ENCODE data around the gene PPP6R2.

The PPP6R2 gene

DNA sequence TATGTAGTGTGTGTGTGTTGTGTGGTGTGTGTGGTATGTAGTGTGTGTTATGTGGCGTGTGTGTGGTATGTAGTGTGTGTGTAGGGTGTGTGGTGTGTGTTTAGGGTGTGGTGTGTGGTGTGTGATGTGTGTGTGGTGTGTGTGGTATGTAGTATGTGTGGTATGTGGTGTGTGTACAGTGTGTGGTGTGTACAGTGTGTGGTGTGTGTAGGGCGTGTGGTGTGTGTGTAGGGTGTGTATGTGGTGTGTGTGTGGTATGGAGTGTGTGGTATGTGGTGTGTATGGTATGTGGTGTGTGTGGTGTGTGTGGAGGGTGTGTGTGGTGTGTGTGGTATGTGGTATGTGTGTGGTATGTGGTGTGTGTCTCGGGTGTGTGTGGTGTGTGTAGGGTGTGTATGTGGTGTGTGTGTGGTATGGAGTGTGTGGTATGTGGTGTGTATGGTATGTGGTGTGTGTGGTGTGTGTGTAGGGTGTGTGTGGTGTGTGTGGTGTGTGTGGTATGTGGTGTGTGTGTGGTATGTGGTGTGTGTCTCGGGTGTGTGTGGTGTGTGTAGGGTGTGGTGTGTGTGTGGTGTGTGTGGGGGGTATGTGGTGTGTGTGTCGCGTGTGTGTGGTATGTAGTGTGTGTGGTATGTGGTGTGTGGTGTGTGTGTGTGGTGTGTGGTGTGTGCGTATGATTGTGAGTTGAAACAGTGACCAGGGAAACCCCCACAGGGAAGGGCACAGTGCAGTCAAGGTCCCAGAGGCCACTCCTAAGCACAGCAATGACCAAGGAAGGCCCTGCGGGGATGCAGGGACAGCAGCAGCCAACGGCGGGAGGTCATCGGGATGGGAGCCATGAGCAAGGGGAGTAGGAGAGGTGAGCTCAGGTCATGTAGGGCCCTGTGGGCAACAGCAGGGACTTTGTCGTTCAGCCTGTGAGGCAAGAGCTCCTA is 2.9 kb upstream of the PPP6R2 start:
- TF ChIP-seq GATA2 (IDR thresholded peaks at IDR 0.05; ENCODE audit: low read depth, low read length), result no peak
- TF ChIP-seq GATA3 (IDR thresholded peaks at IDR 0.05; ENCODE audit: low read depth, low read length), result no peak

DNA sequence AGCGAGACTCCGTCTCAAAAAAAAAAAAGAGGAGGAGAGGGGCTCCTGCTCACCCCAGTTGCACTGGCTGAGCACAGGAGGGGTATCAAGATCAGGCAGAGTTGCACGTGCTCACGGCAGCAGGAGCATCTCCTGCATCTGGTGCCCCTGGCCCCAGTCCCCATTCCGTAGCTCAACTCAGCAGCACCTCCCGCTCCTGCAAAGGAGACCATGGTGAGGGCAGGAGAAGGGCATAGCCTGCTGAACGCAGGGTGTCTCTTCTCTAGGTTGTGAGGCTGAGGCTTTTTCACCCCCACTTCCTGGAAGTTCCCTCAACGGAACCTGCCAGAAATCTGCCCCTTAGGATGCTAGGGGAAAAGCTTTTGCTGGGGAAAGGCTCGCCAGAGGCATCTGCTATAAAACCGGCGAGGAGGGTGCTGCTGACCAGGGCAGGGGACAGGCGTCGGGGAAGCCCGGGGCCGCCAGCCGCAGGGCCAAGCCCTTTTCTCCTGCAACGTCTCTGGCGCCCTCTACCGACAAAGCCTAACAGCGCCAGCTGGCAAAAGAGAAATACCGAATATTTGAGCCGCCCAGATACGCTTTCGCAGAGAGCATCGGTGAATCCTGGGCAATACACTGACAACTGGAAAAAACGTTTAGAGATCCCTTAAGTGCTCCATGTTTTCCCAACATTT is 1.0 kb upstream of the PPP6R2 start:
- TF ChIP-seq GATA3 (IDR thresholded peaks at IDR 0.05; ENCODE audit: low read depth, low read length) (no peak), GATA2 (IDR thresholded peaks at IDR 0.05; ENCODE audit: low read depth, low read length) (no peak)

DNA sequence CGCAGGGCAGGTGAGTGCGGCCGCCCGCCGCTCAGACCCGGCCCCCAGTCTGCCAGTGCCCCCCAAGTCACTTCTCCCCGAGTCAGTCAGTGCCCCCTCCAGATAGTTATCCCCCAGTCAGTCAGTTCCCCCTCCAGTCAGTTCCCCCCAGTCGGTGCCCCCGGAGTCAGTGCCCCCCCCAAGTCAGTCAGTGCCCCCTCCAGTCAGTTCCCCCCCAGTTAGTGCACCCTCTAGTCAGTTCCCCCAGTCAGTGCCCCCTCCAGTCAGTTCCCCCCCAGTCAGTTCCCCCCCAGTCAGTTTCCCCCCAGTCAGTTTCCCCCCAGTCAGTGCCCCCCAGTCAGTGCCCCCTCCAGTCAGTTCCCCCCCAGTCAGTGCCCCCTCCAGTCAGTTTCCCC is 411 bp downstream of the PPP6R2 start:
- TF ChIP-seq GATA2 (IDR thresholded peaks at IDR 0.05; ENCODE audit: low read depth, low read length) (no peak), GATA3 (IDR thresholded peaks at IDR 0.05; ENCODE audit: low read depth, low read length) (no peak)

DNA sequence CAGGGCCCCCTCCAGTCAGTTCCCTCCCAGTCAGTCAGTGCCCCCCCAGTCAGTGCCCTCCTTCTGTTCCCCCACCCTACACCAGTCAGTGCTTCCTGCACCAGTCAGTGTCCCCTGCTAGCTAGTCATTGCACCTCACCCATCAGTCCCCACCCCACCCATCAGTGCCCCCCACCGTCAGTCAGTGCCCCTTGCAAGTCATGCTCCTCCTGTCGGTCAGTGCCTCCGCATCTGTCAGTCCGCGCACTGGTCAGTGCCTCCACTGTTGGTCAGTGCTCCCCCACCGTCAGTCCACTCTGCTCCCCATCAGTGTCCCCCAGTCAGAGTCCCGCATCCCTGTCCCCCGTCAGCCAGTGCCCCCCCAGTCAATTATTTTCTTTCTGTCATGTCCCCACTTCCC is 3.3 kb downstream of the PPP6R2 start:
- TF ChIP-seq GATA2 (IDR thresholded peaks at IDR 0.05; ENCODE audit: low read depth, low read length) (no peak), GATA3 (IDR thresholded peaks at IDR 0.05; ENCODE audit: low read depth, low read length) (no peak)

DNA sequence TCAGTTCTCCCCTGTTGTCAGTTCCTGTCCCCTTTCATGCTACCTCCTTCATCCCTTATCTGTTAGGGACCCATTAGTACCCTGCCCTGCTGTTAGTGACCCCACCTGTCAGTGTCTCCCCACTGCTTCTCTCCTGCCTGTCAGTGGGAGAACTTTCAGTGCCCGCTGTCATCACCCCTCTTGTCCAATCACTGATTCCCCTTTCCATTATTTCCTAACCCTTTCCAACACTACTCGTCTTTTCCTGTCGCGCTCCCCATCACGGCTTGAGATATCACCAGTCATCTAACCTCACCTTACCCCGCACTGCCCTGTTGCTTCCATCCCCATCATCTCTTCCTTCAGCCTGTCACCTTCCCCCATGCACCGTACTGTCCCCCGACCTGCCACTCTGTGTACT is 4.0 kb downstream of the PPP6R2 start:
- TF ChIP-seq GATA2 (IDR thresholded peaks at IDR 0.05; ENCODE audit: low read depth, low read length) (no peak), GATA3 (IDR thresholded peaks at IDR 0.05; ENCODE audit: low read depth, low read length) (no peak)

DNA sequence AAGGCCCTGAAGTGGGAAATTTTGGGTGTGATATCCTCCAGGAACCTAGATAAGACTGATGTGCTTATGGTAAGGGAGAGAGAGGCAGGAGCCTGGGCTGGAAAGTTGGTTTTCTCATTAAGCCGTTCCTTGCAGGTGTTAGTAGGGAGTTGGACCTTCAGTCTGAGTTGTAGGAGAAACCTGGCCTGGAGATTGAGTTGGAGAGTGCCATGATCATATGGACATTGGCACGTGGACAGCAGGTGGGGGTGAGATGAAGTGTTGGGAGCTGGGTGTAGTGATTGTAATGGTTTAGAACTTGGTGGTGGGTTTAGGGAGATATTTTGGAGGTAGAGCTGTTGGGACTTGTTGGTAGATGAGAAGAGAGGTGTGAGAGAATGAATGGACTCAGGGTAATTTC is 4.9 kb downstream of the PPP6R2 start:
- TF ChIP-seq GATA3 (IDR thresholded peaks at IDR 0.05; ENCODE audit: low read depth, low read length), result no peak

DNA sequence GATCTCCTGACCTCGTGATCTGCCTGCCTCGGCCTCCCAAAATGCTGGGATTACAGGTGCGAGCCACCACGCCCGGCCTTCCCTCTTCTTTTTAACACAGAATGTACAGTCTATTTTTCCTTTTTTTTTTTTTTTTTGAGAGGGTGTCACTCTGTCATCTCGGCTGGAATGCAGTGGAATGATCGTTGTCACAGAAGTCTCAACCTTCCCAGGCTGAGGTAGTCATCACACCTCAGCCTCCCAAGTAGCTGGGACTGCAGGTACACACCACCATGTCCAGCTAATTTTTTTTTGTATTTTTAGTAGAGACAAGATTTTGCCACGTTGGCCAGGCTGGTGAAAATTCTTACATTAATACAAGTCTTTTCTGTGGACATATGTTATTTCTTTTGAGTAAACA is 13.1 kb downstream of the PPP6R2 start:
- no peak for TF ChIP-seq GATA2 (IDR thresholded peaks at IDR 0.05; ENCODE audit: low read depth, low read length)
- TF ChIP-seq GATA3 (IDR thresholded peaks at IDR 0.05; ENCODE audit: low read depth, low read length), result no peak

DNA sequence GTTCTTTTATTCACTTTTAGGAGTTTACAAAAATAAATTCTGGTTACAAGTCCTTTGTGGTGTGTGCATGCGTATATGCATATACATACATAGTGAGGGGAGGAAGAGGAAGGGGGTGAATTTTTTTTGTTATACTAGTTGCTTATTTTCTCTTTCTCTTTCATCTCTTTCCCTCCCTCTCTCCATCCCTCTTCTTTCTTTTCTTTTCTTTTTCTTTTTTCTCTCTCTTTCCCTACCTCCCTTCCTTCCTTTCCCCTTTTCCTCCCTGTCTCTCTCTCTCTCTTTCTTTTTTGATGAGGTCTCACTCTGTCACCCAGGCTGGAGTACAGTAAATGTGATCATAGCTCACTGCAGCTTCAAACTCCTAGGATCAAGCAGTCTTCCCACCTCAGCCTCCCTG is 14.1 kb downstream of the PPP6R2 start:
- TF ChIP-seq GATA3 (IDR thresholded peaks at IDR 0.05; ENCODE audit: low read depth, low read length) (no peak), GATA2 (IDR thresholded peaks at IDR 0.05; ENCODE audit: low read depth, low read length) (no peak)

DNA sequence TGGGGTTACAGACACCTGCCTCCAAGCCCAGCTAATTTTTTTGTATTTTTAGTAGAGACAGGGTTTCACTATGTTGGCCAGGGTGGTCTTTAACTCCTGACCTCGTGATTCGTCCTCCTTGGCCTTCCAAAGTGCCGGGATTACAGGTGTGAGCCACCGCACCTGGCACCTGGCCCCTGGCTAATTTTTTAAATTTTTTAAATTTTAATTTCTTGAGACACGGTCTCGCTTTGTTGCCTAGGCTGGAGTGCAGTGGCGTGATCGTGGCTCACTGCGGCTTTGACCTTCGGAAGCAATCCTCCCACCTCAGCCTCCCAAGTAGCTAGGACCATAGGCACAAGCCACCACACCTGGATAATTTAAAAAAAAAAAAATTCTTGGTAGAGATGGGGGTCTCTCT is 14.6 kb downstream of the PPP6R2 start:
- TF ChIP-seq GATA3 (IDR thresholded peaks at IDR 0.05; ENCODE audit: low read depth, low read length), result no peak

DNA sequence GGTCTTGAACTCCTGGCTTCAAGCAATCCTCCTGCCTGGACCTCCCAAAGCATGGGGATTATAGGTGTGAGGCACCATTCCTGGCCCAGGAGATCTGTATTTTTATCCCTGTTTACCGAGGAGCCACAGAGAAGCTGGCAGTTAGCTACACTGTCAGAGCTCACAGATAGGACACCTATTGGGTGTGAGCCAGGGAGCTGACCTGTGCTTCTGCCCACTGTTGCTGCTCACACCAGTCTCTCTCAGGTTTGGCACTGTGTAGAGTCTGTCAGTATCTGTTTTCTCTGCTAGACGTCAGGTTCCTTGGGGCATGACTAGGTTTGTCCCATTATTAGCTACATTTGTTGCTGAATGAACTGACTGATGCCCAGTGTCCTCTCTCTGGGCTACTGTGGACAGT is 17.5 kb downstream of the PPP6R2 start:
- TF ChIP-seq GATA3 (IDR thresholded peaks at IDR 0.05; ENCODE audit: low read depth, low read length), result no peak
- TF ChIP-seq GATA2 (IDR thresholded peaks at IDR 0.05; ENCODE audit: low read depth, low read length), result no peak

DNA sequence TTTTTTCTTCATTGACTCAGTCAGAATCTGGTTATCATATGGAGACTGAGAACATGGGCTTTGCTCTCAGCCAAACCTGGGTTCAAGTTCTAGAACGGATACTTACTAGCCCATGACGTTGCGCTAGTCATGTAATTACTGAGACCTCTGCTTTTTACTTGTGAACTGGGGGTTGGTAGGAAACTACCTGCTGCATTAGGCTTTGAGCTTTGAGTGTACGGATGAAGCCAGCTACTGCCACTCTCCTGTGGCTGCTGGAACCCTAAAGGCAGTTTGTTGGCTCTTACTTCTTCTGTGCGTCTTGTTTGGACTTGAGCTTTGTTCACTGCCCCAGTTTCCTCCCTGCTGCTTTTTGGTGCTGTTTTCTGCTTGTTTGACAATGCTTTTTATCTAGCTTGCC is 18.1 kb downstream of the PPP6R2 start:
- TF ChIP-seq GATA3 (IDR thresholded peaks at IDR 0.05; ENCODE audit: low read depth, low read length) (no peak), GATA2 (IDR thresholded peaks at IDR 0.05; ENCODE audit: low read depth, low read length) (no peak)

DNA sequence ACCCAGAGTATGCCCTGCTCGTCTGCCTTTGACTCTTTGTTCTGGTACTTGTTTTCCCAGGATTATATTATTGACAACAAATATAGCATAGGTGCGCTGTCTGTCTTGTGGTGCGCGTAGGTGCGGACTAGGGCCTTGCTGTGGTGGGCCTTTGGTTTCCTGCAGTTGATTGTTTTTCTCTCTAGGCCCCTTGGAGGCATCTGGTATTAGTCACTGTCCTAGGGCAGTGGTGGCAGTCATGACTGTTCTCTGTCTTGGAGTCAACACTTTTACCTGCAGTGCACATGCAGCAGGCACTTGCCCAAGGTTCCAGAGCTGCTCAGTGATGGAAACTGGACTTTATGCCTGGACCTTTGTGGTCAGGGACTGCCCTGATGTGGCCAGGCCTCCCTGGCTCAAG is 18.6 kb downstream of the PPP6R2 start:
- no peak for TF ChIP-seq GATA2 (IDR thresholded peaks at IDR 0.05; ENCODE audit: low read depth, low read length)
- no peak for TF ChIP-seq GATA3 (IDR thresholded peaks at IDR 0.05; ENCODE audit: low read depth, low read length)

DNA sequence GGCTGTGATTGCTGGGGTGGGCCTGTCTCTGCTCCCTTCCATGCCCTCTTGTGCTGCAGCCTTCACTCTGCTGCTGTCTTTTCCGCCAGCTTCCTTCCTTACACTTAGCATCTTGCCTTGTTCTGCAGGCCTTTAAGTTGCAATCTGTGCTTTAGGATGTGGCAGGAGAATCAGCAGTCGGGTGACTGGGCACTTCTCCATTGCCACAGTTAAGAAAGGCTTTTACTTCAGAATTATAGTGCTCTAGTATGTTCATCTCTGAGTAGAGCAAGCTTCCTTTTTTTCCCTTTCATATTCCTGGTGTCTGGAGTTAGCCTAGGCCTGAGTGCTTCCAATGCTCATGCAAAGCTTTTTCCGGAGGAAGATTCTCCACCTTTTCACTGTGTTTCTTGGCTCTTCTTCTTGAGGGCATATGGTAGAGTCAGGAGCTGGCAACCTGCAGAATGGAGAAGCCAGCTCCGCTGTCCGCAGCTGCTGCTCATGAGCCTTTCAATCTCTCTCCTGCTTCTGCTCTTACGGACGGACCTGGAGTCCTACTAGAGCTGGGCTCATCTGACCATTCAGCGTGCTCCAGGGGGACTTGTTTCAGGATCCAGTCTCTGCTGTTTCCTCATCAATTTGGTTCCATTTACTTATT is 20.2 kb downstream of the PPP6R2 start:
- TF ChIP-seq GATA3 (IDR thresholded peaks at IDR 0.05; ENCODE audit: low read depth, low read length) (no peak), GATA2 (IDR thresholded peaks at IDR 0.05; ENCODE audit: low read depth, low read length) (no peak)

DNA sequence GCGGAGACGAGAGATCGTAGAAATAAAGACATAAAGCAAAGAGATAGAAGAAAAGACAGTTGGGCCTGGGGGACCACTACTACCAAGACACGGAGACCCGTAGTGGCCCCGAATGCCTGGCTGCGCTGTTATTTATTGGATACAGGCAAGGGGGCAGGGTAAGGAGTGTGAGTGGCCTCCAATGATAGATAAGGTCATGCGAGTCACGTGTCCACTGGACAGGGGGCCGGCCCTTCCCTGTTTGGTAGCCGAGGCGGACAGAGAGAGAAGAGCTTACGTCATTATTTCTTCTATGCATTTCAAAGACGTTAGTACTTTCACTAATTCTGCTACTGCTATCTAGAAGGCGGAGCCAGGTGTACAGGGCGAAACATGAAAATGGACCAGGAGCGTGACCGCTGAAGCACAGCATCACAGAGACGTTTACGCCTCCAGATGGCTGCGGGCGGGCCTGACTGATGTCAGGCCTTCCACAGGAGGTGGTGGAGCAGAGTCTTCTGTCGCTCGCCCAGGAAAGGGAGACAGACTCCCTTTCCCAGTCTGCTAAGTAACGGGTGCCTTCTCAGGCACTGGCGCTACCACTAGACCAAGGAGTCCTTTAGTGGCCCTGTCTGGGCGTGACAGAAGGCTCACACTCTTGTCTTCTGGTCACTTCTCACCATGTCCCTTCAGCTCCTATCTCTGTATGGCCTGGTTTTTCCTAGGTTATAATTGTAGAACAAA is 24.8 kb downstream of the PPP6R2 start:
- TF ChIP-seq GATA3 (IDR thresholded peaks at IDR 0.05; ENCODE audit: low read depth, low read length) (no peak), GATA2 (IDR thresholded peaks at IDR 0.05; ENCODE audit: low read depth, low read length) (no peak)

Measured in SH-SY5Y (cell line).